GM12874 (cell line): ENCODE results near the gene WDR91.

Experiments used
- TF ChIP-seq, protein P1 (sequence below): IDR thresholded peaks from 2 replicates; pipeline ENCODE4 v1.5.1; 2011; ENCODE audit warnings: low read depth, mild to moderate bottlenecking, control low read depth, low read length, moderate library complexity; ENCODE audit not compliant: insufficient read depth

The WDR91 gene

DNA sequence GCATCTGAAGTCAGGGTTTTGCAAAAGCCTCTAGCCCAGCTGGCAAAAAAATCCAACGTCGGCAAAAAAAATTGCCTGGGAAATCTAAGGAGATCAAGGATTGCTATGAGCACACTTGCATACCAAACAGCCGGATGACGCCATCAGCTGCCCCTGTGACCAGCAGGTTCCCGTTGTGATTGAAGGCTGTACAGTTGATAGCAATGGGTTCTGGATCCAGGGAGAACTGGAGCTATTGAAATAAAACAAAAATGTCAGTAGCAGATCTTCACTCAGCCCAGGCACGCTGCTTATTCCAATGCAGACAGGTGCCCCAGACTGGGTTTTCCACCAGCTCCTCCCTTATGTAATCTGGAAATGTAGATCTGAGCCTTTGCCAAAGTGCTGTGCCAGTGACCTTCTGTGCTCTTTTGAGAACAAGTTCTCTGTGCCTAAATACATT lies 22.1 kb downstream of the WDR91 start:
- TF ChIP-seq, protein P1, sequence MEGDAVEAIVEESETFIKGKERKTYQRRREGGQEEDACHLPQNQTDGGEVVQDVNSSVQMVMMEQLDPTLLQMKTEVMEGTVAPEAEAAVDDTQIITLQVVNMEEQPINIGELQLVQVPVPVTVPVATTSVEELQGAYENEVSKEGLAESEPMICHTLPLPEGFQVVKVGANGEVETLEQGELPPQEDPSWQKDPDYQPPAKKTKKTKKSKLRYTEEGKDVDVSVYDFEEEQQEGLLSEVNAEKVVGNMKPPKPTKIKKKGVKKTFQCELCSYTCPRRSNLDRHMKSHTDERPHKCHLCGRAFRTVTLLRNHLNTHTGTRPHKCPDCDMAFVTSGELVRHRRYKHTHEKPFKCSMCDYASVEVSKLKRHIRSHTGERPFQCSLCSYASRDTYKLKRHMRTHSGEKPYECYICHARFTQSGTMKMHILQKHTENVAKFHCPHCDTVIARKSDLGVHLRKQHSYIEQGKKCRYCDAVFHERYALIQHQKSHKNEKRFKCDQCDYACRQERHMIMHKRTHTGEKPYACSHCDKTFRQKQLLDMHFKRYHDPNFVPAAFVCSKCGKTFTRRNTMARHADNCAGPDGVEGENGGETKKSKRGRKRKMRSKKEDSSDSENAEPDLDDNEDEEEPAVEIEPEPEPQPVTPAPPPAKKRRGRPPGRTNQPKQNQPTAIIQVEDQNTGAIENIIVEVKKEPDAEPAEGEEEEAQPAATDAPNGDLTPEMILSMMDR, result no peak

DNA sequence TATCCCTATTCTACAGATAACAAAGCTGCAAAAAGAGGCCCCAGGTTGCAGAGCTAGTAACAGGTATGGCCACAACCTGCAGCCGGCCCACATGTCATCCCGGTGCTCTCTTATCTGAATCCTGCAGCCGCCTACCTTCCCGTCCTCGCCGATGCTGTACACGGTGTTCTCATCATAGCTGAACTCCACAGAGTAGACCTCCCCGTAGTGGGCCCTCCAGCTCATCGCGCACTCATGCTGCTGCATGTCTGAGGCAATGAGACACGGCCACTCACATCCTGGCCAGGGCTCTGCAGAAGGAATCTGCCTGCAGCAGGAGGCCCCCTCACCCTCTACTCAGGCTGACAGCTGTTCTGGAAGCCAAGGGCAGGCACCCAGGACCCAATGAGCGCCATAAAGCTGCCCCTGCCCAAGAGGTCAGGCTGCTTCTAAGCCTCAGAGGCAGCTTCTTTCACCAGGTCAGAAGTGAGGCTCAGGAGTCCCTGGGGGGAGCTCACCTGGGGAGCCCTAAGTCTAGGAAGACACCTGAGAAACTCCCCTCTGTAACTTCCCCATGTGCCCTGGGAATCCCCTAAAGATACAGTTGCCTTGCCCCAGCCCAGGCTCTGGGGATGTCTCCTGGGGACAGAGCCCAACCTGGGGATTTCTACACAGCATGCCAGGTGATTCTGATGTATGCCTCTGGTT lies 22.9 kb downstream of the WDR91 start:
- TF ChIP-seq, protein P1, result no peak

DNA sequence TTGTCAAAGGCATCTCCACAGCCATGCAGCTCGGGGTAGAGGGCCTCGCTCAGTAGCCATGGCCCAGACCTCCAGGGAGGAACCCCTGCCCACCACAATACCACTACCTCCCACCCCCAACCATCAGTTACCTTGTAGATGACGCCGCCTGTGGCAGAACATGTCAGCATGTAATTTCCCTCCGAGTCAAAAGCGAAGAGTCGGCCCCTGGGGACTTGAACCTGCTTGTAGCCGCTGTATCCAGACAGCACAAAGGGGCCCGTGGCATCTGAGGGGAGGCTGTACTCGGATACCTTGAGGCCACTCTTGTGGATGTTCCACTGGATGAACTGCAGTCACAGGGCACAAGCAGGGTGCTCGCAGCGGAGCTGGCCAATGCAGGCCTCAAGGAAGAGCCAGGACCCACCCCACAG lies 24.5 kb downstream of the WDR91 start:
- TF ChIP-seq, protein P1, result no peak

GRCh38 chr7:135186261-135186540 lies 25.1 kb downstream of the WDR91 start:
- TF ChIP-seq, protein P1, result no peak

DNA sequence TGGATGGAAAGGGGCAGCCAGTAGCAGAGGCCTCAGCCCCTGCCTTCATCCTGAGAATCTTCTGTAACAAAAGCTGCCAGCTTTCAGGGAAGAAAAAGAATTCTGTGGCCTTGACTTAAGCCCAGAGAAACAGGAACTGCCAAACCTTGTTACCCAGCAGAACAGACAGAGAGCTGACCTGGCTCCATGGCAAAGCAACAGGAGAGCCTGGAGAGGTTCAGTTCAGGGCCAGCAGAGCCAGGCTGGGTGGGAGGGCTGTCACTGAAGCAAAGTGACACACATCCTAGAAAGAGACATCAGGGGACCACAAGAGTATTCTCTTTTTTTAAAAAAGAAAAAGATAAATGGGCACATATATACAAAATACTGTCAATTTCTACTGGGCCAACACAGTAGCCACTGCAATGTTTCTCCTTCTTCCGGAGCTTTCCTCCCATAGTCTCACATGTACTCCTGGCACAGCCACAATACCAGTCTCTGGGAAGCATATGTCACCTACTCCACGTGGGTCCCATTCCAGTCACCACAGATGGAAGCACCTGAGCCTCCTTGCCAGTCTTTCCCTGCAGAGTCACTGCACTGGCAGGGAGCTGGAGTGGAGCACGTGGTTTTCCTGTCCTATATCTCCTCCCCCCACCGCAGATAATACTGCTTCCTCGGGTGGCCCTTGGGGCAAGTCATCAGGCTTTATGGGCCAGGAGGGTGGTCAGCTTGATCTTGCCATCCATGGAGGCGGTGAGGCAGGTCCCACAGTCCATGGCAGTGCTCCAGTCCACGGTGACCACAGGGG lies 25.7 kb downstream of the WDR91 start:
- TF ChIP-seq, protein P1, result no peak

GRCh38 chr7:135184254-135184841 lies 27.0 kb downstream of the WDR91 start:
- TF ChIP-seq, protein P1, result no peak

DNA sequence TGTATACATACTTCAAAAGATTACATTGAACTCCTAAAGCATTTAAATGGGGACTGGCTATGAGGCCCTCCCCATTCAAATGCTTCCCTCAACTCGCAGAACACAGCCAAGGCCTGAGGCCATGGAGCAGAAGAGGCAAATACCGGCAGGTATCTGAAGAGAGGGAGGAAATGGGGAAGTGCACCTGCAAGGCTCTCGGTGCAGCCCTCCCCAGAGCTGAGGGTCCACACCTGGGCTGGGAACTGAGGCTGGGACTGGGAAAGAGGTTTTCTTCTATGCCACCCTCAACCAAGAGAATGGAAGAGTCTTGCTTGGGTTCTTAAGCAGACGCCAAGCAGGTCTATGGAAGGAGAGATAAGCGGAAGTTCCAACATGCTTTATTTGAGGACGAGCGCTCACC lies 27.8 kb downstream of the WDR91 start:
- TF ChIP-seq, protein P1, result no peak
